Right lobe of liver (tissue), 6 donors: ENCODE data around the gene ELF1. TPM values are rescaled to one million over a fixed set of nuclear protein-coding genes. Genes with fewer than 3 reads are reported as not detected.

Source experiments
- ATAC-seq, 4 donors: fragments of 200-7000 bp; cut with Tn5 transposase; one replicate each; pipeline ENCODE4 v1.9.1; 2020; ENCODE audit warnings: mild to moderate bottlenecking in 4 of 4, moderate library complexity in 4 of 4
- DNase-seq, 3 donors: peaks; one replicate each; pipeline ENCODE4 v3.0.0-alpha.2; 2020
- H3K27ac ChIP-seq, 3 donors: fragments of 200-600 bp; one replicate each; pipeline ENCODE4 v1.8.0; 2022
- H3K27me3 ChIP-seq, 2 donors: fragments of 200-600 bp; one replicate each; pipeline ENCODE4 v1.8.0; 2022
- H3K36me3 ChIP-seq, 4 donors: fragments of 200-600 bp; sonication (generic) in 1 of 4; one replicate each; pipeline versions ENCODE4 v1.5.1 to v1.8.0; 2017 to 2022; ENCODE audit warnings: control low read depth in 1 of 4
- H3K4me1 ChIP-seq, 4 donors: fragments of 200-600 bp; sonication (generic) in 1 of 4; one replicate each; pipeline versions ENCODE4 v1.5.1 to v1.8.0; 2017 to 2022; ENCODE audit warnings: control low read depth in 1 of 4
- H3K4me3 ChIP-seq, 3 donors: fragments of 200-600 bp; one replicate each; pipeline ENCODE4 v1.8.0; 2022
- H3K9me3 ChIP-seq, 4 donors: fragments of 200-600 bp; sonication (generic) in 1 of 4; one replicate each; pipeline versions ENCODE4 v1.5.1 to v1.8.0; 2017 to 2022; ENCODE audit warnings: control low read depth in 1 of 4
- POLR2A ChIP-seq: fragments of 450-650 bp; IDR thresholded peaks from one replicate; pipeline ENCODE4 v1.6.1; 2017; ENCODE audit warnings: antibody characterized with exemption, mild to moderate bottlenecking
- WGBS: methylation state at CpG from one replicate; pipeline ENCODE4 v1.1.6; 2018; ENCODE audit warnings: low coverage, low lambda C conversion rate; ENCODE audit not compliant: insufficient coverage; ENCODE audit errors: missing lambda C conversion rate; 5-methylcytosine and 5-hydroxymethylcytosine counted together
- intact Hi-C, 2 donors: fragments of 100-400 bp; cut with DNase I; formaldehyde crosslinking; loops; one replicate each; pipeline versions ENCODE4 v1.11.2 to v1.14.1; 2022
- total RNA-seq, 6 experiments: library from RNA; depleted of rRNA in 2 of 6; stranded (reverse); fragments of >200 nt in 2 of 6; fragmentation: NEBNext Ultra II Directional in 3 of 6; extraction: Animal tissue kit (Norgen Biotek cat#: 25700) in 3 of 6; gene quantifications; one replicate each; pipeline versions ENCODE4 v1.1.0 to v1.2.4, GENCODE V29; 2016 to 2023
- TF ChIP-seq, protein P1 (sequence below), 4 donors: fragments of 200-600 bp in 3 of 4; fragments of 450-650 bp in 1 of 4; IDR thresholded peaks; one replicate each; pipeline versions ENCODE4 v1.5.1 to v1.8.0; 2016 to 2022; ENCODE audit warnings: antibody characterized with exemption in 4 of 4, mild to moderate bottlenecking in 2 of 4
- donor health status: DM: no; HTN: yes; CAD: no.
- donor health status: DM: no; HTN: no; CAD: no.
- donor health status: DM: no; HTN: no; CAD: no.
- donor health status: DM: no; HTN: yes; CAD: no.
- donor health status: DM: no; HTN: yes; CAD: no.

Gene ELF1
- total RNA-seq, 6 experiments from 2014 or later, result 24.1 to 35.4 (median 31.0) TPM

DNA sequence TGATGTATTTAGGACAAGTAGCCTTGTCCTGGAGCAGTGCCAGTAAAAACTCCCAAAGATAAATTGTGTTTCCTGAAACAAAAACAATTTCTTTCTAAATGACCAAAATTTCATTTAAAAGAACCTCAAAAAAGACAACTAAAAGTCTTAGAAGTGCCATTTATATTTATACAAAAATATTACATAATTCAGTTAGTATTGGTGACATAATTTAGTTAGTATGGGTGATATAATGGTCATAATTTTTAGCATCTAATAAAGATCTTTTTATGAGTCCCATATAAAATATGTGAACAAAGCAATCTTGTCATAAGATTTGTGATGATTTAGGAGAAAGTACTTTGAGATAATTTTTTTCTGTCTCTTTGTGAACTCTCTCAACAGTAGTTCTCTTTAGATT, 76.0 kb downstream of the ELF1 start:
- Histone ChIP-seq H3K9me3 (no peaks in the 10 kb centered on the region), H3K36me3 (peaks cover 0 to 45% (median 10%) of the 10 kb centered on the region in 4 donors), H3K27ac (no peak overlapping the region), H3K4me1 (no peaks in the 10 kb centered on the region), H3K4me3 (no peak overlapping the region), H3K27me3 (no peaks in the 10 kb centered on the region)
- no peak for DNase-seq
- intact Hi-C loops, result no loop called here
- no peak for ATAC-seq
- TF ChIP-seq POLR2A, result no peak
- TF ChIP-seq, protein P1, sequence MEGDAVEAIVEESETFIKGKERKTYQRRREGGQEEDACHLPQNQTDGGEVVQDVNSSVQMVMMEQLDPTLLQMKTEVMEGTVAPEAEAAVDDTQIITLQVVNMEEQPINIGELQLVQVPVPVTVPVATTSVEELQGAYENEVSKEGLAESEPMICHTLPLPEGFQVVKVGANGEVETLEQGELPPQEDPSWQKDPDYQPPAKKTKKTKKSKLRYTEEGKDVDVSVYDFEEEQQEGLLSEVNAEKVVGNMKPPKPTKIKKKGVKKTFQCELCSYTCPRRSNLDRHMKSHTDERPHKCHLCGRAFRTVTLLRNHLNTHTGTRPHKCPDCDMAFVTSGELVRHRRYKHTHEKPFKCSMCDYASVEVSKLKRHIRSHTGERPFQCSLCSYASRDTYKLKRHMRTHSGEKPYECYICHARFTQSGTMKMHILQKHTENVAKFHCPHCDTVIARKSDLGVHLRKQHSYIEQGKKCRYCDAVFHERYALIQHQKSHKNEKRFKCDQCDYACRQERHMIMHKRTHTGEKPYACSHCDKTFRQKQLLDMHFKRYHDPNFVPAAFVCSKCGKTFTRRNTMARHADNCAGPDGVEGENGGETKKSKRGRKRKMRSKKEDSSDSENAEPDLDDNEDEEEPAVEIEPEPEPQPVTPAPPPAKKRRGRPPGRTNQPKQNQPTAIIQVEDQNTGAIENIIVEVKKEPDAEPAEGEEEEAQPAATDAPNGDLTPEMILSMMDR (IDR thresholded peaks at IDR 0.05), result no peak

DNA sequence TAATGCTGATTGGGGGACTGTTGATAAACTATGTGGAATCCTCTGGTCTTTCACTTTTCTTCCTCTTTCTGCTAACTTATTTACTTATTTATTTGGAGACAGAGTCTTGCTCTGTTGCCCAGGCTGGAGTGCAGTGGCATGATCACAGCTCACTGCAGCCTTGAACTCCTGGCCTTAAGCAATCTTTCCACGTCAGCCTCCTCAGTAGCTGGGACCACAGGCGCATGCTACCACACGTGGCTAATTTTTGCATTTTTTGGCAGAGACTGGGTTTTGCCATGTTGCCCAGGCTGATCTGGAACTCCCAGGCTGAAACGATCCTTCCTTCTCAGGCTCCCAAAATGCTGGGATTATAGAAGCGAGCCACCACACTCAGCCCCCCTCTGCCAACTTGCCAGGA, 77.5 kb downstream of the ELF1 start:
- Histone ChIP-seq H3K27ac (no peak overlapping the region), H3K4me1 (peaks cover 0 to 10% (median 0%) of the 10 kb centered on the region in 4 donors), H3K36me3 (peaks cover 0 to 43% (median 10%) of the 10 kb centered on the region in 4 donors), H3K27me3 (no peaks in the 10 kb centered on the region), H3K4me3 (no peak overlapping the region), H3K9me3 (no peaks in the 10 kb centered on the region)
- DNase-seq (no peak), ATAC-seq (peak in 3 of 4 donors; percentile 14 to 43 (median 33))
- 47% methylated on average over 5 of the region's 5 CpGs for WGBS
- intact Hi-C loops, result no loop called here
- TF ChIP-seq POLR2A, result no peak
- TF ChIP-seq, protein P1 (IDR thresholded peaks at IDR 0.05), result no peak

DNA sequence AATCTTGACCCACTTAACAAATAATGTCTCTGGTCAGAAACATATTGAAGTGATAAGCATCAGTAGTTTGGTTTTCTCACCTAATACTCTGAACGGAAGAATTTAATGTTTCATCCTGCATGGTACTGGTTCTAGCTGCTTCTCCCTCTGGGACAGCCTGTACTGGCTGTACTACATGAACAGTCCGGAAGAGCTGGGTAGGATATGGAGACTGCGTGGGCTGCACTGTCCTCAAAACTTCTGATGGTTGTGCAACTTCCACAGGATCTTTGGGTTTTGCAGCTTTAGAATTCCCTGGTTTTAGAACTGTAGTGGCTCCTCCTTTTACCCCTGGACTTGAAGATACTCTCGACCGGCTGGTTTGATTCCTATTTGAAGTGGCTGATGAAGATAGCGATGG, 78.3 kb downstream of the ELF1 start:
- peaks cover 0 to 43% (median 9%) of the 10 kb centered on the region in 4 donors for H3K36me3 ChIP-seq
- DNase-seq (no peak), ATAC-seq (peak in 2 of 4 donors; percentile 29 to 47)
- H3K4me3 ChIP-seq, result no peak overlapping the region
- no peaks in the 10 kb centered on the region for H3K27me3 ChIP-seq
- H3K27ac ChIP-seq, result no peak overlapping the region
- TF ChIP-seq, protein P1 (IDR thresholded peaks at IDR 0.05), result no peak
- no peak for TF ChIP-seq POLR2A
- no peaks in the 10 kb centered on the region for H3K9me3 ChIP-seq
- WGBS, result 71% methylated on average over 5 of the region's 6 CpGs
- H3K4me1 ChIP-seq, result peaks cover 0 to 10% (median 0%) of the 10 kb centered on the region in 4 donors
- intact Hi-C loops, result no loop called here

DNA sequence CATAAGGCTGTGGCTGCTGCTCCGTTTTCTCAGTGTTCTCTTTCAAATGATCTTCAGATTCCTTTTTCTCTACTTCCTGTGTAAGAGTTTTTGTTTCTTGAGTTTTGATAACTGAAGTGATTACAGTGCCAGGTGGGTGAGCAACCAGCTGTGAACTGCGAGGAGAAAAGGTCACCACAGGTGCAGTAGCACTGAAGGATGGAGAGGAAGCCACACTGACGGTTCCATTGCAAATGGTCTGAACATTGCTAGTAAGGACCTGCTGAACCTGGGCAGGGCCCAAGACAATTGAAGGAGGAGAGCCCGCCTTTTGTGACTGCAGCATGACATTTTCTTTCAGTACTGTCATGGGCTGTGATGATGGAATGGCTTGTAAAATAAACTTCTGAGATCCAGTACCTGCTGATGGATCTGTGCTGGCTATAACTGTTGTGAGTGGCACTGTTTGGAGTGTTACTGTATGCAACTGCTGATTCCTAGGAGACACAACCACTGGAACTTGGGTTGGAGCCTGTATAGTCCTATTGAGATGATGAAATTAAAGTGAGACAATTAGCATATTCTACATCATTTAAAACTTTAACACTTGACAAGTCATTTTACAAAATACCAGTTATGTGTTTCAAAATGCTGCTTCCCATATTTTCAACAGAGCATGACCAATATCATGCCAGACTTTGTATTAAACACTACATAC, 85.5 kb downstream of the ELF1 start:
- H3K4me1 ChIP-seq, result peaks cover 0 to 10% (median 0%) of the 10 kb centered on the region in 4 donors
- no peak for TF ChIP-seq POLR2A
- TF ChIP-seq, protein P1 (IDR thresholded peaks at IDR 0.05), result no peak
- H3K27me3 ChIP-seq, result no peaks in the 10 kb centered on the region
- ATAC-seq (no peak), DNase-seq (no peak)
- 79% methylated on average over 4 of the region's 4 CpGs for WGBS
- H3K9me3 ChIP-seq, result no peaks in the 10 kb centered on the region
- intact Hi-C loops, result no loop called here
- peaks cover 0 to 26% (median 11%) of the 10 kb centered on the region in 4 donors for H3K36me3 ChIP-seq
- no peak overlapping the region for H3K27ac ChIP-seq
- no peak overlapping the region for H3K4me3 ChIP-seq
